Tibial nerve (tissue), 4 donors: ENCODE results near the gene ZBTB7C. TPM values are rescaled to one million over a fixed set of nuclear protein-coding genes. Genes with fewer than 3 reads are reported as not detected.

Experiments used
- DNase-seq, 2 donors: peaks; one replicate each; pipeline ENCODE4 v3.0.0-alpha.2; 2019; ENCODE audit warnings: low spot score in 2 of 2
- H3K27ac ChIP-seq, 4 donors: fragments of 200-600 bp; sonication (generic) in 3 of 4; one replicate each; pipeline ENCODE4 v1.5.1; 2017 to 2019; ENCODE audit warnings: mild to moderate bottlenecking in 1 of 4
- H3K27me3 ChIP-seq, 2 donors: fragments of 200-600 bp; sonication (generic) in 1 of 2; one replicate each; pipeline versions ENCODE4 v1.5.1 to v1.6.0; 2017 to 2019
- H3K36me3 ChIP-seq, 3 donors: fragments of 200-600 bp; sonication (generic); one replicate each; pipeline ENCODE4 v1.5.1; 2018 to 2019
- H3K4me1 ChIP-seq, 4 donors: fragments of 200-600 bp; sonication (generic) in 3 of 4; one replicate each; pipeline ENCODE4 v1.5.1; 2017 to 2019
- H3K4me3 ChIP-seq, 4 donors: fragments of 200-600 bp; sonication (generic) in 3 of 4; one replicate each; pipeline ENCODE4 v1.5.1; 2017 to 2019; ENCODE audit warnings: mild to moderate bottlenecking in 1 of 4, moderate library complexity in 1 of 4
- H3K9me3 ChIP-seq, 4 donors: fragments of 200-600 bp; sonication (generic) in 3 of 4; one replicate each; pipeline ENCODE4 v1.5.1; 2017 to 2019
- EP300 ChIP-seq, 2 donors: sonication (generic); formaldehyde crosslinking; IDR thresholded peaks; one replicate each; pipeline ENCODE4 v1.6.1; 2017; ENCODE audit warnings: antibody characterized with exemption in 2 of 2, mild to moderate bottlenecking in 1 of 2
- POLR2A ChIP-seq, 2 donors: fragments of 450-650 bp; IDR thresholded peaks; one replicate each; pipeline ENCODE4 v1.6.1; 2017; ENCODE audit warnings: antibody characterized with exemption in 2 of 2, mild to moderate bottlenecking in 2 of 2, moderate library complexity in 2 of 2
- WGBS, 2 donors: methylation state at CpG; one replicate each; pipeline ENCODE4 v1.1.5; 2018; 5-methylcytosine and 5-hydroxymethylcytosine counted together
- total RNA-seq, 4 donors: library from RNA; depleted of rRNA; stranded (reverse); fragments of >200 nt; gene quantifications; one replicate each; pipeline ENCODE4 v1.1.0, GENCODE V29; 2016
- TF ChIP-seq, protein P1 (sequence below), 5 experiments: fragments of 200-600 bp in 3 of 5; fragments of 450-650 bp in 2 of 5; sonication (generic) in 3 of 5; IDR thresholded peaks; one replicate each; pipeline ENCODE4 v1.5.1; 2016 to 2019; ENCODE audit warnings: antibody characterized with exemption in 5 of 5, mild to moderate bottlenecking in 3 of 5, moderate library complexity in 2 of 5

ZBTB7C gene
- total RNA-seq, 4 donors from 2014 or later = 24.6 to 95.0 (median 75.3) TPM

DNA sequence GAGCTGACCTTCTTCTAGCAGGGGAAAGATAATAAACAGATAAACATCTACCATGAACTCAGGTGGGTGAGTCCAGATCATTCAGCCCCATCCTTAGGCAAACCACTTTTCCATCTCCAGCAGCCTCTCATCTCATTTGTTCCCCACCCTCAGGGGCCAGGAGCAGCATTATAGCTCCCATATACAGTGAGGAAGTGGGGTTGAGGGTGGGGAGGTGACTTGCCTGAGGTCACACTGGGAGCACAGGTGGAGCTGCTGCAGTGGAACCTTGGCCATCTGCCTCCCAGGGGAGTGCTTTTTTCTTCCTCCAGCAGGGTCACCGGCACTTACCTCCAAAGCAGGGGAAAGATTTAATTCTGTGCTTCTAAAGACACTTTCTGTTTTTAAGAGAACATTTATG, 266.2 kb downstream of the ZBTB7C start:
- Histone ChIP-seq H3K36me3 (no peaks in the 10 kb centered on the region), H3K27me3 (no peaks in the 10 kb centered on the region), H3K9me3 (no peaks in the 10 kb centered on the region), H3K4me1 (peaks cover 0 to 35% (median 9%) of the 10 kb centered on the region in 4 donors), H3K27ac (no peak overlapping the region), H3K4me3 (no peak overlapping the region)
- no peak for TF ChIP-seq EP300 (IDR thresholded peaks at IDR 0.05)
- TF ChIP-seq POLR2A (IDR thresholded peaks at IDR 0.05) = no peak
- TF ChIP-seq, protein P1, sequence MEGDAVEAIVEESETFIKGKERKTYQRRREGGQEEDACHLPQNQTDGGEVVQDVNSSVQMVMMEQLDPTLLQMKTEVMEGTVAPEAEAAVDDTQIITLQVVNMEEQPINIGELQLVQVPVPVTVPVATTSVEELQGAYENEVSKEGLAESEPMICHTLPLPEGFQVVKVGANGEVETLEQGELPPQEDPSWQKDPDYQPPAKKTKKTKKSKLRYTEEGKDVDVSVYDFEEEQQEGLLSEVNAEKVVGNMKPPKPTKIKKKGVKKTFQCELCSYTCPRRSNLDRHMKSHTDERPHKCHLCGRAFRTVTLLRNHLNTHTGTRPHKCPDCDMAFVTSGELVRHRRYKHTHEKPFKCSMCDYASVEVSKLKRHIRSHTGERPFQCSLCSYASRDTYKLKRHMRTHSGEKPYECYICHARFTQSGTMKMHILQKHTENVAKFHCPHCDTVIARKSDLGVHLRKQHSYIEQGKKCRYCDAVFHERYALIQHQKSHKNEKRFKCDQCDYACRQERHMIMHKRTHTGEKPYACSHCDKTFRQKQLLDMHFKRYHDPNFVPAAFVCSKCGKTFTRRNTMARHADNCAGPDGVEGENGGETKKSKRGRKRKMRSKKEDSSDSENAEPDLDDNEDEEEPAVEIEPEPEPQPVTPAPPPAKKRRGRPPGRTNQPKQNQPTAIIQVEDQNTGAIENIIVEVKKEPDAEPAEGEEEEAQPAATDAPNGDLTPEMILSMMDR (IDR thresholded peaks at IDR 0.05) = no peak
- DNase-seq = no peak
- WGBS, 2 donors = 91 to 94% methylated on average over 1 of the region's 1 CpG

DNA sequence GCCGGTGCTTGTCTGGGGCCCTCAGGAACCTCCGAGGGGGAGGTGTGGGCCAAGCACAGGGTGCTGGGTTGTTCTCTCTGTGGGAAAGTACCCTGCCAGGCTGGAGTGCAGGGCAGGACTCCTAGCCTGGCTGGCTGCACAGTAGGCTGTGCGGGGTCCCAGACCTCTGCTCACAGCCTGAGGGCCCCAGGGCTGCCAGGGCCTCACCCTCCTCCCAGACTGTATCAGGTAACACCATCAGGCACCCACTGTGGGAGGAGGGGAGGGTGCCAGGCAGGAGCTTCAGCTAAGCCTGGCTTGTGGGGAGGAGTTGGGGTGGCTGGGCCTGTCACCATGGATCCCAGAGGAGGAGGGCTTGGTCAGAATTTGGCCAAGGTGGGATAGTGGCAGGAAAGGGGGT, 266.8 kb downstream of the ZBTB7C start:
- no peaks in the 10 kb centered on the region for H3K36me3 ChIP-seq
- H3K4me3 ChIP-seq = no peak overlapping the region
- no peak for TF ChIP-seq EP300 (IDR thresholded peaks at IDR 0.05)
- no peak for TF ChIP-seq POLR2A (IDR thresholded peaks at IDR 0.05)
- TF ChIP-seq, protein P1 (IDR thresholded peaks at IDR 0.05) = no peak
- H3K27ac ChIP-seq = no peak overlapping the region
- no peak for DNase-seq
- H3K9me3 ChIP-seq = no peaks in the 10 kb centered on the region
- H3K4me1 ChIP-seq = peaks cover 0 to 41% (median 9%) of the 10 kb centered on the region in 4 donors
- H3K27me3 ChIP-seq = no peaks in the 10 kb centered on the region
- WGBS, 2 donors = 46% methylated on average over 2 of the region's 3 CpGs; no CpG with 5 or more reads in 1 of the 2 donors

DNA sequence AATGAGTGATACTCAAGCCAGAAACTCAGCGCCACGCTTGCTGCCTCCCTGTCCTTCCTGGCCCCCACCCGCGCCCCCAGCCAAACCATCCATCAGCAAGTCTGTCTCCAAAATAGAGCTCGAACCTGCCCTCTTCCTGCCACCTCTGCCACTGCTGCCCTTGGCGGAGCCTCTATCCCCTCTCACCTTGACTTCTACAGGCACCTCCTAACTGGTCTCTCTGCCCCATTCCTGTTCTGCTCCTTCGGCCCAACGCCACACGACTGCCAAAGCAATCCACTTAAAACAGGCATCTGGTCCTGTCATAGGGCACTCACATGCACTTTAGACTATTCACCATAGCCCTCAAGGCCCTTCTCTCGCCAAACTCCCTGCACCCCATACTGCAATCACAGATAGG, 268.5 kb downstream of the ZBTB7C start:
- H3K36me3 ChIP-seq = no peaks in the 10 kb centered on the region
- H3K27me3 ChIP-seq = peaks cover 0 to 10% of the 10 kb centered on the region in 2 donors
- TF ChIP-seq POLR2A (IDR thresholded peaks at IDR 0.05) (no peak), EP300 (IDR thresholded peaks at IDR 0.05) (no peak)
- TF ChIP-seq, protein P1 (IDR thresholded peaks at IDR 0.05) = no peak
- no peaks in the 10 kb centered on the region for H3K9me3 ChIP-seq
- H3K4me1 ChIP-seq = peaks cover 0 to 57% (median 16%) of the 10 kb centered on the region in 4 donors
- WGBS, 2 donors = 87 to 93% methylated on average over 10 of the region's 10 CpGs
- no peak overlapping the region for H3K27ac ChIP-seq
- no peak for DNase-seq
- no peak overlapping the region for H3K4me3 ChIP-seq

DNA sequence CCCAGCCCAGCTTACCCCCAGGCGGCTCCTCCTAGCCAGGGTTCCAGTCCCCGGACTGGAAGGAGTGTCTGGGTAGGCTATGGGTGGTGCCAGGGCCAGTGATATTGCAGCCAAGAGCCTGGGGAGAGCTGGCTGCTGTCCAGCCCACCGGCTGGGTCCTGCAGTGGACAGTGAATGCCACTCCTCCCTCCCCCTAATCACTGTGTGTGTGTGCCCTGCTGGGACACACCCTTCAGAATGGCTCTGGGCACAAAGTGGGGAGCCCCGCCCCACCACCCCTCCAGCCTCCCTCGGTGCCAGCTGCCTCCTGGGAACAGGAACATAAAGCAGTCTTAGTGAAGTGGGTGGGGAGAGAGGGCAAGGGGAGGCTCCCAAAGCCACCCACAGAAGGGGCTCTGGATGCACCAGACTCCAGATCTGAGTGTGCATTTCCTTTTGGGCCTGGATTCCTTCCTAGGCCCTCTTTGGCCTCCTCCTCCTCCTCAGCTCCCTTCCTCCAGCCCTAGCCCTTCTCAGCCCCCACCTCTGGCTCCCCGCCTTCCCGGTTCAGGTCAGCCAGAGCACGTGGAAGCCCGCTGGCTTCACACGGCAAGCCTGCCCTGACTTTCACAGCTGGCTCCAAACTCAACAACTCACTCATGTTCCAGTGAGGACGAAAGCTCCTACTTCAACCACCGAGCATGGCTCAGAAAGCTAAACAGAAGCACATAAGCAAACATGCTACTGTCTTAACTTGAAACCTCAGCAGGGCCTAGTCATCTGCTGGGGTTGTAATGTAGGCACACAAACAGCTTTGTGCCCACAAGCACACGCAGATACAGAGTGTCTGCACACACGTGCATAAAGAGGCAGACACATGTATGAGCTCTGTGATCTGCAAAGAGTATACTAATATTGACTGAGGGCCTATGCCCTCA, 269.5 kb downstream of the ZBTB7C start:
- Histone ChIP-seq H3K36me3 (no peaks in the 10 kb centered on the region), H3K27me3 (peaks cover 0 to 16% of the 10 kb centered on the region in 2 donors), H3K4me1 (peaks cover 0 to 66% (median 17%) of the 10 kb centered on the region in 4 donors), H3K9me3 (no peaks in the 10 kb centered on the region), H3K27ac (peak overlapping the region in 2 of 4 donors; percentile 11 to 40), H3K4me3 (no peak overlapping the region)
- 48 to 51% methylated on average over 13 to 14 of the region's 14 CpGs for WGBS, 2 donors
- no peak for DNase-seq
- TF ChIP-seq, protein P1 (IDR thresholded peaks at IDR 0.05) = no peak
- TF ChIP-seq EP300 (IDR thresholded peaks at IDR 0.05) = no peak
- no peak for TF ChIP-seq POLR2A (IDR thresholded peaks at IDR 0.05)
